Muscle layer of colon (tissue), 2 donors: ENCODE measurements around the gene PDXP.

Experiments
- H3K27ac ChIP-seq: one replicate; pipeline ENCODE4 v1.7.0; 2013; ENCODE audit warnings: low read depth, mild to moderate bottlenecking, low read length, moderate library complexity
- H3K27me3 ChIP-seq, 2 donors: one replicate each; pipeline ENCODE4 v1.7.0; 2013; ENCODE audit warnings: low read length in 2 of 2, mild to moderate bottlenecking in 2 of 2; ENCODE audit not compliant: insufficient read depth in 2 of 2, control insufficient read depth in 1 of 2
- H3K36me3 ChIP-seq: one replicate; pipeline ENCODE4 v1.7.0; 2013; ENCODE audit warnings: mild to moderate bottlenecking, low read length; ENCODE audit not compliant: insufficient read depth
- H3K4me1 ChIP-seq: one replicate; pipeline ENCODE4 v1.7.0; 2013; ENCODE audit warnings: mild to moderate bottlenecking, low read length; ENCODE audit not compliant: insufficient read depth
- H3K4me3 ChIP-seq, 2 donors: one replicate each; pipeline ENCODE4 v1.7.0; 2013; ENCODE audit warnings: low read length in 2 of 2, low read depth in 1 of 2, mild to moderate bottlenecking in 1 of 2, moderate library complexity in 1 of 2
- H3K9ac ChIP-seq: one replicate; pipeline ENCODE4 v1.7.0; 2013; ENCODE audit warnings: low read length
- H3K9me3 ChIP-seq: one replicate; pipeline ENCODE4 v1.7.0; 2013; ENCODE audit warnings: mild to moderate bottlenecking, low read length
- donor health status: abdominal sarcoma.
- donor health status: Adenocarcinoma of cecum.

Gene PDXP

GRCh38 chr22:37669586-37669985, 11.1 kb downstream of the PDXP start:
- H3K9me3 ChIP-seq = no peaks in the 10 kb centered on the region
- H3K27ac ChIP-seq = peak overlapping the region; percentile 2
- peaks cover 17% of the 10 kb centered on the region for H3K4me1 ChIP-seq
- no peak overlapping the region for H3K9ac ChIP-seq
- no peak overlapping the region for H3K4me3 ChIP-seq
- H3K27me3 ChIP-seq = no peaks in the 10 kb centered on the region
- peaks cover 15% of the 10 kb centered on the region for H3K36me3 ChIP-seq

GRCh38 chr22:37672206-37672919, 13.8 kb downstream of the PDXP start:
- peaks cover 23% of the 10 kb centered on the region for H3K4me1 ChIP-seq

GRCh38 chr22:37672920-37673455, 14.5 kb downstream of the PDXP start:
- Histone ChIP-seq H3K9me3 (no peaks in the 10 kb centered on the region), H3K9ac (no peak overlapping the region), H3K36me3 (no peaks in the 10 kb centered on the region), H3K4me3 (no peak overlapping the region), H3K4me1 (peaks cover 29% of the 10 kb centered on the region), H3K27me3 (no peaks in the 10 kb centered on the region), H3K27ac (no peak overlapping the region)

More at GRCh38 chr22:37672206-37672919, 13.8 kb downstream of the PDXP start:
- Histone ChIP-seq H3K9ac (no peak overlapping the region), H3K4me3 (no peak overlapping the region), H3K9me3 (no peaks in the 10 kb centered on the region), H3K27me3 (no peaks in the 10 kb centered on the region), H3K27ac (no peak overlapping the region), H3K36me3 (no peaks in the 10 kb centered on the region)

GRCh38 chr22:37674248-37674647, 15.7 kb downstream of the PDXP start:
- Histone ChIP-seq H3K9me3 (no peaks in the 10 kb centered on the region), H3K36me3 (peaks cover under 1% of the 10 kb centered on the region), H3K4me3 (no peak overlapping the region), H3K27ac (peak overlapping the region; percentile 93), H3K27me3 (no peaks in the 10 kb centered on the region), H3K4me1 (peaks cover 33% of the 10 kb centered on the region), H3K9ac (no peak overlapping the region)

GRCh38 chr22:37674951-37675929, 16.7 kb downstream of the PDXP start, which contains the start of gene LGALS1:
Gene LGALS1, plus strand, starts transcription at chr22:37675636. Its CDS starts 67 bp downstream, at chr22:37675703.
- no peaks in the 10 kb centered on the region for H3K27me3 ChIP-seq
- peaks cover 8% of the 10 kb centered on the region for H3K36me3 ChIP-seq
- H3K9ac ChIP-seq = peak within 1 kb of the TSS; percentile 97
- H3K4me1 ChIP-seq = peaks cover 30% of the 10 kb centered on the region
- H3K27ac ChIP-seq = peak within 1 kb of the TSS; percentile 99
- peak within 1 kb of the TSS; percentile 94 to 98 for H3K4me3 ChIP-seq
- H3K9me3 ChIP-seq = no peaks in the 10 kb centered on the region

- peaks cover 33% of the 10 kb centered on the region for H3K4me1 ChIP-seq
- H3K9ac ChIP-seq = peak overlapping the region; percentile 97
- peak overlapping the region; percentile 94 to 98 for H3K4me3 ChIP-seq
Measured at GRCh38 chr22:37675930-37676735, 17.6 kb downstream of the PDXP start.

GRCh38 chr22:37676736-37677492, 18.4 kb downstream of the PDXP start:
- no peaks in the 10 kb centered on the region for H3K9me3 ChIP-seq
- peak overlapping the region; percentile 97 for H3K9ac ChIP-seq
- peaks cover 8% of the 10 kb centered on the region for H3K36me3 ChIP-seq
- peak overlapping the region; percentile 94 to 98 for H3K4me3 ChIP-seq
- no peaks in the 10 kb centered on the region for H3K27me3 ChIP-seq
- peak overlapping the region; percentile 99 for H3K27ac ChIP-seq
- peaks cover 39% of the 10 kb centered on the region for H3K4me1 ChIP-seq

More at GRCh38 chr22:37675930-37676735, 17.6 kb downstream of the PDXP start:
- Histone ChIP-seq H3K27me3 (no peaks in the 10 kb centered on the region), H3K36me3 (peaks cover 8% of the 10 kb centered on the region), H3K9me3 (no peaks in the 10 kb centered on the region), H3K27ac (peak overlapping the region; percentile 99)

GRCh38 chr22:37677493-37677974, 19.0 kb downstream of the PDXP start:
- Histone ChIP-seq H3K4me3 (peak overlapping the region; percentile 94 to 98), H3K9me3 (no peaks in the 10 kb centered on the region), H3K27me3 (no peaks in the 10 kb centered on the region), H3K9ac (no peak overlapping the region), H3K4me1 (peaks cover 39% of the 10 kb centered on the region), H3K27ac (peak overlapping the region; percentile 99), H3K36me3 (peaks cover 8% of the 10 kb centered on the region)

GRCh38 chr22:37678372-37678771, 19.8 kb downstream of the PDXP start:
- peak overlapping the region; percentile 12 for H3K27ac ChIP-seq
- peaks cover 34% of the 10 kb centered on the region for H3K4me1 ChIP-seq
- H3K27me3 ChIP-seq = no peaks in the 10 kb centered on the region
- H3K36me3 ChIP-seq = peaks cover 8% of the 10 kb centered on the region
- H3K4me3 ChIP-seq = no peak overlapping the region
- no peak overlapping the region for H3K9ac ChIP-seq
- H3K9me3 ChIP-seq = no peaks in the 10 kb centered on the region

- Histone ChIP-seq H3K4me1 (peaks cover 26% of the 10 kb centered on the region), H3K9ac (no peak overlapping the region), H3K27me3 (no peaks in the 10 kb centered on the region), H3K36me3 (peaks cover 8% of the 10 kb centered on the region), H3K4me3 (no peak overlapping the region), H3K27ac (no peak overlapping the region), H3K9me3 (no peaks in the 10 kb centered on the region)
Measured at GRCh38 chr22:37679670-37680069, 21.1 kb downstream of the PDXP start.
